GM23248 (cell line): ENCODE results near the gene RNASE8. TPM values are rescaled to one million over a fixed set of nuclear protein-coding genes. Genes with fewer than 3 reads are reported as not detected.

Source experiments
- DNase-seq: peaks from one replicate; pipeline ENCODE4 v3.0.0-alpha.2; 2015
- H2AFZ ChIP-seq: fragments of 200-600 bp; sonication (generic); 2 replicates; pipeline ENCODE4 v1.6.1; 2016; ENCODE audit warnings: antibody characterized with exemption
- H3F3A ChIP-seq: fragments of 200-600 bp; sonication (generic); 2 replicates; pipeline ENCODE4 v1.6.1; 2016; ENCODE audit warnings: mild to moderate bottlenecking, antibody characterized with exemption, mixed run types; ENCODE audit not compliant: insufficient read depth
- H3K27ac ChIP-seq: fragments of 200-600 bp; sonication (generic); 2 replicates; pipeline ENCODE4 v1.5.1; 2016; ENCODE audit warnings: mild to moderate bottlenecking
- H3K27me3 ChIP-seq: fragments of 200-600 bp; sonication (generic); replicated peaks from 2 replicates; pipeline ENCODE4 v1.6.1; 2016; ENCODE audit warnings: mild to moderate bottlenecking; ENCODE audit not compliant: insufficient read depth
- H3K36me3 ChIP-seq: fragments of 200-600 bp; sonication (generic); 2 replicates; pipeline ENCODE4 v1.6.1; 2016; ENCODE audit warnings: low read depth, mild to moderate bottlenecking
- H3K4me1 ChIP-seq: fragments of 200-600 bp; sonication (generic); 2 replicates; pipeline ENCODE4 v1.6.1; 2016; ENCODE audit warnings: mild to moderate bottlenecking; ENCODE audit not compliant: insufficient read depth
- H3K4me2 ChIP-seq: fragments of 200-600 bp; sonication (generic); one replicate; pipeline ENCODE4 v1.6.1; 2016; ENCODE audit warnings: mild to moderate bottlenecking; ENCODE audit not compliant: unreplicated experiment
- H3K4me3 ChIP-seq: fragments of 200-600 bp; sonication (generic); 2 replicates; pipeline ENCODE4 v1.5.1; 2016; ENCODE audit warnings: mild to moderate bottlenecking
- H3K79me2 ChIP-seq: fragments of 200-600 bp; sonication (generic); 2 replicates; pipeline ENCODE4 v1.6.1; 2016; ENCODE audit warnings: mild to moderate bottlenecking; ENCODE audit not compliant: insufficient read depth
- H3K9ac ChIP-seq: fragments of 200-600 bp; sonication (generic); 2 replicates; pipeline ENCODE4 v1.6.1; 2016; ENCODE audit warnings: mild to moderate bottlenecking
- H3K9me2 ChIP-seq: fragments of 200-600 bp; sonication (generic); 2 replicates; pipeline ENCODE4 v1.6.1; 2016; ENCODE audit warnings: mixed run types, mild to moderate bottlenecking, moderate library complexity; ENCODE audit not compliant: insufficient read depth
- H3K9me3 ChIP-seq: fragments of 200-600 bp; sonication (generic); one replicate; pipeline ENCODE4 v1.6.1; 2017; ENCODE audit warnings: low read depth
- H4K20me1 ChIP-seq: fragments of 200-600 bp; sonication (generic); 2 replicates; pipeline ENCODE4 v1.6.0; 2016; ENCODE audit not compliant: insufficient read depth
- EZH2 ChIP-seq: fragments of 200-600 bp; sonication (generic); IDR thresholded peaks from 2 replicates; pipeline ENCODE4 v1.6.1; 2018; ENCODE audit warnings: antibody characterized with exemption, mild to moderate bottlenecking; ENCODE audit not compliant: insufficient read depth, poor library complexity, severe bottlenecking
- EZH2phosphoT487 ChIP-seq: fragments of 200-600 bp; sonication (generic); IDR thresholded peaks from 2 replicates; pipeline ENCODE4 v1.6.1; 2018; ENCODE audit warnings: antibody characterized with exemption, moderate library complexity, mild to moderate bottlenecking, low read depth; ENCODE audit not compliant: insufficient read depth
- WGBS, 2 experiments: methylation state at CpG; one replicate each; pipeline ENCODE4 v1.1.6; 2015 to 2017; ENCODE audit warnings: low lambda C conversion rate in 2 of 2, low coverage in 1 of 2; ENCODE audit errors: missing lambda C conversion rate in 2 of 2; 5-methylcytosine and 5-hydroxymethylcytosine counted together
- in situ Hi-C: fragments of 300-500 bp; cut with MboI; formaldehyde crosslinking; loops from 2 replicates; pipeline ENCODE4 v1.15.0; 2020
- polyA plus RNA-seq: library from polyadenylated mRNA; unstranded; fragments of >200 nt; fragmentation: Nextera tagmentation; extraction: Ambion mirVana; gene quantifications from 2 replicates; pipeline ENCODE4 v1.2.1, GENCODE V29; 2016
- total RNA-seq: library from RNA; depleted of rRNA; stranded (reverse); fragments of >200 nt; shearing (Covaris generic); gene quantifications from 2 replicates; pipeline ENCODE4 v1.2.3, GENCODE V29; 2014

RNASE8 gene
- total and polyA plus RNA-seq, 2 experiments from 2014 or later: not detected

- 63 to 64% methylated on average over 5 of the region's 5 CpGs for WGBS, 2 experiments
- TF ChIP-seq EZH2phosphoT487 (no peak), EZH2 (no peak)
- no peaks in the 10 kb centered on the region for H3K4me1 ChIP-seq
Observed at GRCh38 chr14:21032326-21033132, 25.1 kb upstream of the RNASE8 start.

DNA sequence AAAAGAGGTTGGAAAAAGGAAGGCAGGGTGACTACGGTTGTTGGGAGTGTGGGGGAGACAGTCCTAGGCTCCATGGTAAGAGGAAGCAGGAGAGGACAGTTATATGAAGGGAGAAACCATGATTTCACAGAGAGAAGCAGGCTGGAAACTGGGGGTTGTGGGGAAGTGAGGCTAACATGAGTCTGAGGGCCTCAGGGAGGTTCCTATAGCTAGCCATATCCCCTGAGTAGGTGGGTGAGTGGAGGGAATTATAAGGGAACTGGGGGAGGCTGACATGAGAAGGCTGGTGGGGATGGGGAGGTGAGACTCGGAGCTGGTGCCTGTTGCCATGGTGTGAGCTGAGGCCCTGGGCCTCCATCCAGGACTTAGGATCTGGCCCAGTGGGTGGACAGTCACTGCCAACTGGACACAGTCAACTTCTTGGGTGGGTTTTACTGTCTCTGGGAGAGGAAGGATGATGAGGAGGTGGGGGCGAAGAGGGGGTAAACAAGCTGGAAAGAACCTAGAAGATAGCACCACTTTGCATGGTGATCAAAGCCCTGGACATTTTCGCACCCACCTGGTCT lies 24.4 kb upstream of the RNASE8 start:
- no peak overlapping the region for H3K9ac ChIP-seq
- H2AFZ ChIP-seq: no peak overlapping the region
- in situ Hi-C loops: no loop called here
- no peak overlapping the region for H3K27ac ChIP-seq
- no peaks in the 10 kb centered on the region for H4K20me1 ChIP-seq
- H3K4me2 ChIP-seq: no peak overlapping the region
- no peaks in the 10 kb centered on the region for H3K36me3 ChIP-seq
- no peaks in the 10 kb centered on the region for H3K79me2 ChIP-seq
- no peaks in the 10 kb centered on the region for H3K9me3 ChIP-seq
- H3K4me1 ChIP-seq: no peaks in the 10 kb centered on the region
- no peak overlapping the region for H3K4me3 ChIP-seq
- no peak for DNase-seq
- H3F3A ChIP-seq: no peaks in the 10 kb centered on the region
- H3K27me3 ChIP-seq: no peaks in the 10 kb centered on the region; the same call in 1 of the 2 replicates
- H3K9me2 ChIP-seq: no peaks in the 10 kb centered on the region
- WGBS, 2 experiments: 52 to 60% methylated on average over 4 of the region's 4 CpGs
- TF ChIP-seq EZH2phosphoT487 (no peak), EZH2 (no peak)

More at GRCh38 chr14:21032326-21033132, 25.1 kb upstream of the RNASE8 start:
- Histone ChIP-seq H2AFZ (no peak overlapping the region), H3K9ac (no peak overlapping the region), H3K9me2 (no peaks in the 10 kb centered on the region), H3K27ac (no peak overlapping the region), H3K27me3 (no peaks in the 10 kb centered on the region; the same call in 1 of the 2 replicates), H4K20me1 (no peaks in the 10 kb centered on the region), H3K4me2 (no peak overlapping the region), H3K79me2 (no peaks in the 10 kb centered on the region), H3K9me3 (no peaks in the 10 kb centered on the region), H3F3A (no peaks in the 10 kb centered on the region), H3K36me3 (no peaks in the 10 kb centered on the region), H3K4me3 (no peak overlapping the region)
- in situ Hi-C loops: no loop called here
- no peak for DNase-seq

DNA sequence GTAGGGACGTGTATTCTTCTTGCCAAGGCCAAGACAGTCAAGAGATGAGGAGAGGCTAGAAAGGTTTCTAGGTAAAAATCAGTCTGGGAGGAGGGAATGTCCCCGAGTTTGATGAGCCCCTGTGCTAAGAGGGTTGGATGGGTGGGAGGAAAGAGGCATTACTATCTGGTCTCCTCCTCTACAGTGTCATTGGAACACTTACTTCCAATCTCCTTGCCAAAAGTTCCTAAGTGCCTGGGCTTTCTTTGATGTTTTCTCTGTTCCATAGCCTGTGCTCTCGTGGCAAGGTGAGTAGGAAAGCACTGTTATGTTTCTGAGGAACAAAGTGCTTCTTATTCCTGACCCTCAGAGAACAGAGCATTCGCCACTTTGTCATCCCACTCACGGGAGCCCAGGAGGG lies 22.9 kb upstream of the RNASE8 start, which contains the start of gene RNASE13:
TSS of gene RNASE13 (minus strand) at position 101 of the 400 bp plus-strand sequence. CDS start 519 bp downstream, outside the sequence.
- TF ChIP-seq EZH2: no peak
- no peak for TF ChIP-seq EZH2phosphoT487
- in situ Hi-C loops: no loop called here

GRCh38 chr14:21036751-21037150 lies 20.9 kb upstream of the RNASE8 start:
- Histone ChIP-seq H3K4me3 (no peak overlapping the region), H3K36me3 (no peaks in the 10 kb centered on the region), H3K27me3 (no peaks in the 10 kb centered on the region), H3K4me2 (no peak overlapping the region), H2AFZ (no peak overlapping the region), H3K9me3 (no peaks in the 10 kb centered on the region), H3K9ac (no peak overlapping the region), H4K20me1 (no peaks in the 10 kb centered on the region), H3K9me2 (no peaks in the 10 kb centered on the region), H3K79me2 (no peaks in the 10 kb centered on the region), H3F3A (no peaks in the 10 kb centered on the region), H3K27ac (no peak overlapping the region), H3K4me1 (peaks cover 12% of the 10 kb centered on the region)
- peak; percentile 58 for DNase-seq
- WGBS, 2 experiments: 84 to 90% methylated on average over 7 of the region's 7 CpGs
- in situ Hi-C loops: no loop called here
- TF ChIP-seq EZH2phosphoT487 (no peak), EZH2 (no peak)

More for the DNA sequence above, 22.9 kb upstream of the RNASE8 start, which contains the start of gene RNASE13:
- Histone ChIP-seq H3K4me2 (no peak within 1 kb of the TSS), H3K9ac (no peak within 1 kb of the TSS), H3K9me2 (no peaks in the 10 kb centered on the region), H2AFZ (no peak within 1 kb of the TSS), H3K27me3 (no peaks in the 10 kb centered on the region; the same call in 1 of the 2 replicates), H3K27ac (no peak within 1 kb of the TSS), H3F3A (no peaks in the 10 kb centered on the region), H3K9me3 (no peaks in the 10 kb centered on the region), H4K20me1 (no peaks in the 10 kb centered on the region), H3K36me3 (no peaks in the 10 kb centered on the region), H3K79me2 (no peaks in the 10 kb centered on the region), H3K4me3 (no peak within 1 kb of the TSS), H3K4me1 (peaks cover 7% of the 10 kb centered on the region)
- 38 to 50% methylated on average over 5 of the region's 5 CpGs for WGBS, 2 experiments
- DNase-seq: no peak
